ENCODE measurements around the gene MRPL51.

The MRPL51 gene

GRCh38 chr12:6492838-6493496 is at the start of gene MRPL51:
Gene MRPL51 (minus strand): TSS chr12:6493262. CDS start chr12:6493136, 126 bp downstream.
- DNase-seq (ENCODE audit: low read depth) = peak; percentile 95
- H3K4me3 ChIP-seq (replicated peaks; ENCODE audit: low read depth, low read length) = peak within 1 kb of the TSS; percentile 81
- no peak for TF ChIP-seq CTCF (IDR thresholded peaks at IDR 0.05; ENCODE audit: low read length, missing control alignments)

DNA sequence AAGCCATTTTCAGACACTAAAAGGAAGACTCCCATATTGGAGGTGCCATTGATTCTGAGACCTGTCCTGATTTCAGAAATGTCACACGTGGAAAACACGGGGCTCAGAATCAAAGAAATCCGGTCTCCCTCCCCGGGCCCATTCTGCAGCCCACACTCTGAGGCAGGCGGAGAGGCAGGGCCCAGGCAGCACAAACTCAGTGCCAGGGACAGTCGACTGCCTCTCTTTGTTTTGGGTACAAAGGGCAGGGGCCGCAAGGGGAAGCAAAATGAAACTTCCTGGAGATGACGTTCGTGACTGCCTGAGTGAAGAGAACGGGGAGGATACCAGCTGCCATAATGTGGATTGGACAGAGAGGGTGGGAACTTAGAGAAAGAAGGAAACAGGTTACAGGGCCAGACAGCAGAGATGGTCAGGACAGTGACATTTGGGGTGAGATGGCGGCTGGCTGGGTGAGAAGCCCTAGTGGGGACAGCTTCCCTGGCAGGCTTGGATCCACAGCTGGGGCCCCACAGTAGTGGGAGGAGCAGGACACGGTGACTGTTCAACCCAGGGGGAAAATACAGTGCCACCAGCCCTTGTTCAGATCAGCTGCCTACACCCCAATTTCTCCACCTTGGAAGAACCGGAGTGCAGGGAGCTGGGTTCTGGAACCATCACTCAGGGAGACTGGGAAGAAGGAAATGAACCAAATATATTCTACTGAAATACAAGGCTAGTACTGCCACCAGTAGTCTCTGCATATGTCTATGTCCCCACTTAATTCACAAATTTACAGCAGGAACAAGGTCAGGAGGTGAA is 49.3 kb upstream of the MRPL51 start:
- TF ChIP-seq CTCF (IDR thresholded peaks at IDR 0.05; ENCODE audit: low read length, missing control alignments) = no peak
- DNase-seq (ENCODE audit: low read depth) = no peak
- no peak overlapping the region for H3K4me3 ChIP-seq (replicated peaks; ENCODE audit: low read depth, low read length)

GRCh38 chr12:6541371-6542165 is 48.5 kb upstream of the MRPL51 start:
- no peak for TF ChIP-seq CTCF (IDR thresholded peaks at IDR 0.05; ENCODE audit: low read length, missing control alignments)
- H3K4me3 ChIP-seq (replicated peaks; ENCODE audit: low read depth, low read length) = no peak overlapping the region
- no peak for DNase-seq (ENCODE audit: low read depth)

DNA sequence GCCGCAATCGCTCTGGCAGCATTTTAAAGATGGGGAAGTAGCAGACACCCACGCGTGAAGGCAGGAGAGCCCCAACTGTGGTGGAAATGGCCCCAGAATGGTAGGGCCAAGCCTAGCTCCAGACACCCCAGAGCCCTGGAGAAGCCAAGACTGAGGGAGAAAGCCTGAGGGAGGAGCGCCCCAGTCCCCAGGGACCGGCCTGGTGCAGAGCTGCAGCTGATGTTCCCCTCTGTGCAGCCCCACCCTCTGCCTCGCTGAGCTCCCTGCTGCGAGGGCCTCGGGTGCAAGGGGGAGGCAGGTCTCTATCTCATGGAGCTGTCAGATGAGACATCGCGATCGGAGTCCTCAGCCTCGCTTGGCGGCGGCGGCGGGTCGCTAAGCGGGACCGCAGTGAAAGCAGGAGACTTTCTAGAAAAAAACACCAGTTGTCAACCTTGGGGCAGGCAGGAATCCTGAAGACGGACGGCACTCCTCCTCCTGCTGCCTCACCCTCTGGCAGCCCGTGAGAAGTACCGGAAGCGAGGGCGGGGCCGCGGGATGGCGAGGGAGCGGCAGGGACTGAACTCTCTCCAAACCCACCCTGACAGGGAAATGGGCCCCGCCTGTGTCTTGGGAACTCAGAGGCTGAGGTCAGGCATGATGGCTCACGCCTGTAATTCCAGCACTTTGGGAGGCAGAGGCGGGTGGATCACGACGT is 47.3 kb upstream of the MRPL51 start:
- no peak for TF ChIP-seq CTCF (IDR thresholded peaks at IDR 0.05; ENCODE audit: low read length, missing control alignments)
- H3K4me3 ChIP-seq (replicated peaks; ENCODE audit: low read depth, low read length) = no peak overlapping the region
- peak; percentile 95 for DNase-seq (ENCODE audit: low read depth)

DNA sequence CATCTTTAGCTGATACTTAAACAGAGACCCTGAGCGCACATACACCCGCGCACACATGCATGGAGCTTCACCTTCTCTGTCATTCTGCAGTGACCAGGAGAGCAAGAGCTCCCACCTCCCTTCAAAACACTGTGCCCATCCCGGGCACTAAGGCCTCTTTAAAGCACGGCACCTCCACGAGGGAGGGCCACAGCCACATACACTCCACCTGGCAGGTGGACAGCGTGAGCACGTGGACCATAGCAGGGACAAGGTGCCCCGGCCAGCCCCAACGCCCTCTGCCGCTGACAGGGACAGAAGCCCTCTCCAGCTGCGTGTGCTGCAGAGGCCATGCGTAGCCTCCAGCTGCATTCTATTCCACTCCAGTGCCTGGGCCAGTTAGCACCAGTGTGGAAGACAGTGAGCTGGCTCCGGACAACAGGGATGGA is 46.7 kb upstream of the MRPL51 start:
- no peak overlapping the region for H3K4me3 ChIP-seq (replicated peaks; ENCODE audit: low read depth, low read length)
- TF ChIP-seq CTCF (IDR thresholded peaks at IDR 0.05; ENCODE audit: low read length, missing control alignments) = no peak
- no peak for DNase-seq (ENCODE audit: low read depth)

DNA sequence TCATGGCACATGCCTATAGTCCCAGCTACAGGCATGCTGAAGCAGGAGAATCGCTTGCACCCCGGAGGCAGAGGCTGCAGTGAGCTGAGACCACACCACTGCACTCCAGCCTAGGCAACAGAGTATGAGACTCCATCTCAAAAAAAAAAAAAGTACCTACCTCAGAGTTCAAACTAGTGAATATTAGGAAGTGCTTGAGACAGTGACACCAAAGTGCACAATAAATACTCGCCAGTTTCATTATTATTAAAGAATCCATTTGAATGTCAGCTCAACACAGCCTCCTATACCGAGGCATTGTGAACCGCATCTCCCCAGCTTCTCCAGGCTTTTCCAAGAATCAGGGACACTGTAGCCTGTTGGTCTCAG is 46.2 kb upstream of the MRPL51 start:
- DNase-seq (ENCODE audit: low read depth) = no peak
- TF ChIP-seq CTCF (IDR thresholded peaks at IDR 0.05; ENCODE audit: low read length, missing control alignments) = no peak
- no peak overlapping the region for H3K4me3 ChIP-seq (replicated peaks; ENCODE audit: low read depth, low read length)

Data from fibroblast of pulmonary artery (primary cell).